ENCODE data around the gene TMEM213. TPM values are rescaled to one million over a fixed set of nuclear protein-coding genes. Genes with fewer than 3 reads are reported as not detected.

The TMEM213 gene
- total and polyA plus RNA-seq, 9 of the 15 experiments (the other 6 are each of a cell fraction or from before 2014, with no cell fraction given), result not detected

DNA sequence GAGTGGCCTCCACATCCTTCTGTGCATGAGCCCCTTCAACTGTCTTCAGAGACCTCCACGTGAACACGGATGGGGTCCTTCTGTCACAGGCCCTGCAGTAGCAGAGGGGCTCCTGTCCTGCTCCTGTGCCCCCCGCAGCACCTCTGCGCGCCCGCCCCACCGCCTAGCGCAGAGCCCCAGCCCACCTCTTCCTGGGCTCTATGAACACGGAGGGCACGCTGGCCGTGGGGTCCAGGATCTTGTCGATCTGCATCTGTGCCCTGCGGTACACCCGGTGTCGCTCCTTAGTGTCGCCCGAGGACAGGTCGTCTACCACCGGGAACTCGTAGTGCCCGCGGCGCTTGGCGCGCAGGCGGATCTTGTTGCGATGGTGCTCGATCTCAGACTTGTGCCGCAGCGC lies 71.6 kb downstream of the TMEM213 start:
- intact Hi-C loops (cut with micrococcal nuclease), result loop anchor here (10.0 kb wide), 1 partner anchor 185 kb away; no protein-coding TSS in a partner anchor
- Histone ChIP-seq H3K9ac (ENCODE audit: insufficient read depth in 1 of 2, low read depth in 2 of 2, low read length in 2 of 2) (no peak overlapping the region; a peak in 1 of 4 replicates), H3K27me3 (ENCODE audit: control insufficient read depth in 2 of 2, insufficient read depth in 2 of 2, low read length in 2 of 2) (peaks cover 41 to 66% of the 10 kb centered on the region in 2 experiments), H3K9me3 (replicated peaks; ENCODE audit: control insufficient read depth, insufficient read depth, low read depth, low read length) (no peaks in the 10 kb centered on the region), H3K9me1 (ENCODE audit: control insufficient read depth, insufficient read depth, low read length) (no peaks in the 10 kb centered on the region), H3K27ac (ENCODE audit: extremely low read depth, low read depth, low read length) (no peak overlapping the region), H3K4me1 (replicated peaks in 1 of 2; ENCODE audit: control insufficient read depth in 2 of 2, insufficient read depth in 2 of 2, low read length in 2 of 2) (peaks cover 3 to 18% of the 10 kb centered on the region in 2 experiments; a peak in 4 of 5 replicates), H3K4me3 (no peak overlapping the region), H2AFZ (ENCODE audit: low read depth, low read length) (no peak overlapping the region), H3K4me2 (ENCODE audit: insufficient read depth, low read length) (no peak overlapping the region), H3K79me2 (ENCODE audit: control insufficient read depth, insufficient read depth, low read length) (no peaks in the 10 kb centered on the region), H3K36me3 (ENCODE audit: control insufficient read depth, insufficient read depth, low read length) (no peaks in the 10 kb centered on the region), H4K20me1 (replicated peaks; ENCODE audit: control insufficient read depth, insufficient read depth, low read length) (no peaks in the 10 kb centered on the region)
- 0 out of 2 replicates have a peak, but pooled peaks have one; percentile 12 for TF ChIP-seq PHB (CRISPR knock-in tag; IDR thresholded peaks at IDR 0.05)
- TF ChIP-seq NONO (IDR thresholded peaks at IDR 0.05; ENCODE audit: low read depth in 2 of 2, low read length in 1 of 2), result no peak
- in situ Hi-C loops (cut with MboI), result no loop called here
- no TSS peak for BruUV-seq (replicated peaks)
- WGBS (ENCODE audit: insufficient coverage, low coverage, missing lambda C conversion rate), result 30% methylated on average over 29 of the region's 30 CpGs
- POLR2A ChIA-PET, result no interaction called here
- DNase-seq (ENCODE audit: extremely low read depth in 1 of 4, low spot score in 3 of 4), result no peak
- no peak for ATAC-seq
- CTCF ChIA-PET (ENCODE audit: low intra/inter-chr PET ratio), result no interaction called here
- FAIRE-seq, result no peak

DNA sequence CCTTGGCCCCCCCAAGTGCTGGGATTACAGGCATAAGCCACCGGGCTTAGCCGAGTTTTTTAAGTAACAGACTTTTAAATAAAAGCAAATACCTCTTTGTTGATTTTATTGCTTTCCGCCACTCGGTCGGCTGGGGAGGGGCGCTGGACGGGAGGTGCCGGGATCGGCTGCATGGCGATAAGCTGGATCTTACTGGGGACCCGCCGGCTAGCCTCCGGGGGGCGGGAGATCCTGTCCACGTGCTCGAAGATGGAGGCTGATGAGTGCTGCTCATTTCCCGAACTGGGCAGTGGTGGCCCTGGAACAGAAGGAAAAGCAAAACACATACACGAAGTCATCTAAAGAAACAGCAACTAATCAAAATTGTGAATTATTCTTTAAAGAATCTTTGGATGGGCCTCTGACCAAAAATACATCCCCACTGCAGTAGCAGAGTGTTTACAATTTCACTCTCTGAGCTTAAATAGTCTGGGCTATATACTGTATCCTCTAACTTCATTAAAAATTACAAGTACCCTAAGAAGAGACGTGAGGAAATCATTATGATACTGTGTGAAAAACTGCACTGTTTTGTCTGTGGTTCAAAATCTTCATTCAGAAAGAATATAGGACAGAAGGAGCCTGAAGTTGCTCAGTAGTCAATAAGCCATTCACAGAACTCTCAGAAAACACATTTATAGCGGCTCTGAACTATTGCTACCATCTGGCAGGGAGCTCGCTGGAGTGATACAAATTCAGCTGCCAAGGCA lies 73.4 kb downstream of the TMEM213 start:
- intact Hi-C loops (cut with micrococcal nuclease) (no loop called here), in situ Hi-C loops (cut with MboI) (no loop called here)
- CTCF ChIA-PET (ENCODE audit: low intra/inter-chr PET ratio), result no interaction called here
- Histone ChIP-seq H4K20me1 (replicated peaks; ENCODE audit: control insufficient read depth, insufficient read depth, low read length) (no peaks in the 10 kb centered on the region), H3K4me1 (replicated peaks in 1 of 2; ENCODE audit: control insufficient read depth in 2 of 2, insufficient read depth in 2 of 2, low read length in 2 of 2) (peaks cover 3 to 18% of the 10 kb centered on the region in 2 experiments; a peak in 4 of 5 replicates), H3K36me3 (ENCODE audit: control insufficient read depth, insufficient read depth, low read length) (no peaks in the 10 kb centered on the region), H3K27ac (ENCODE audit: extremely low read depth, low read depth, low read length) (no peak overlapping the region), H2AFZ (ENCODE audit: low read depth, low read length) (peak overlapping the region; percentile 57), H3K9me1 (ENCODE audit: control insufficient read depth, insufficient read depth, low read length) (no peaks in the 10 kb centered on the region), H3K9me3 (replicated peaks; ENCODE audit: control insufficient read depth, insufficient read depth, low read depth, low read length) (no peaks in the 10 kb centered on the region), H3K79me2 (ENCODE audit: control insufficient read depth, insufficient read depth, low read length) (no peaks in the 10 kb centered on the region), H3K4me3 (no peak overlapping the region), H3K9ac (ENCODE audit: insufficient read depth in 1 of 2, low read depth in 2 of 2, low read length in 2 of 2) (peak overlapping the region in 1 of 2 experiments; percentile 57; a peak in 1 of 4 replicates), H3K27me3 (ENCODE audit: control insufficient read depth in 2 of 2, insufficient read depth in 2 of 2, low read length in 2 of 2) (peaks cover 37 to 69% of the 10 kb centered on the region in 2 experiments), H3K4me2 (ENCODE audit: insufficient read depth, low read length) (peak overlapping the region; percentile 54; the same call in 1 of the 2 replicates)
- no peak for FAIRE-seq
- ATAC-seq, result peak; percentile 55
- BruUV-seq (replicated peaks), result no TSS peak
- POLR2A ChIA-PET, result interaction anchor here (0.6 to 2.0 kb wide), 4 partner anchors 15 to 90 kb away, joined by 3 to 5 read pairs (median 4); no protein-coding TSS in a partner anchor
- peak; percentile 49 to 61 (median 54) for DNase-seq (ENCODE audit: extremely low read depth in 1 of 4, low spot score in 3 of 4)
- WGBS (ENCODE audit: insufficient coverage, low coverage, missing lambda C conversion rate), result 4% methylated on average over 21 of the region's 21 CpGs
- TF ChIP-seq, protein P1, sequence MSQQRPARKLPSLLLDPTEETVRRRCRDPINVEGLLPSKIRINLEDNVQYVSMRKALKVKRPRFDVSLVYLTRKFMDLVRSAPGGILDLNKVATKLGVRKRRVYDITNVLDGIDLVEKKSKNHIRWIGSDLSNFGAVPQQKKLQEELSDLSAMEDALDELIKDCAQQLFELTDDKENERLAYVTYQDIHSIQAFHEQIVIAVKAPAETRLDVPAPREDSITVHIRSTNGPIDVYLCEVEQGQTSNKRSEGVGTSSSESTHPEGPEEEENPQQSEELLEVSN (IDR thresholded peaks at IDR 0.05; ENCODE audit: borderline replicate concordance in 1 of 2, extremely low read depth in 1 of 2, insufficient read depth in 1 of 2, insufficient read length in 1 of 2, low read depth in 1 of 2, low read length in 1 of 2, poor library complexity in 1 of 2, severe bottlenecking in 1 of 2), result peak; percentile 84 to 89
- TF ChIP-seq, protein P2, sequence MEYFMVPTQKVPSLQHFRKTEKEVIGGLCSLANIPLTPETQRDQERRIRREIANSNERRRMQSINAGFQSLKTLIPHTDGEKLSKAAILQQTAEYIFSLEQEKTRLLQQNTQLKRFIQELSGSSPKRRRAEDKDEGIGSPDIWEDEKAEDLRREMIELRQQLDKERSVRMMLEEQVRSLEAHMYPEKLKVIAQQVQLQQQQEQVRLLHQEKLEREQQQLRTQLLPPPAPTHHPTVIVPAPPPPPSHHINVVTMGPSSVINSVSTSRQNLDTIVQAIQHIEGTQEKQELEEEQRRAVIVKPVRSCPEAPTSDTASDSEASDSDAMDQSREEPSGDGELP (CRISPR knock-in tag; IDR thresholded peaks at IDR 0.05; ENCODE audit: borderline replicate concordance), result peak; percentile 42; the same call in 1 of the 2 replicates
- TF ChIP-seq RAD51 (IDR thresholded peaks at IDR 0.05; ENCODE audit: borderline replicate concordance, low read depth) (peak; percentile 9; the same call in 1 of the 2 replicates), NR4A1 (CRISPR knock-in tag; IDR thresholded peaks at IDR 0.05) (no peak), NR4A1 (tag; IDR thresholded peaks at IDR 0.05) (0 out of 2 replicates have a peak, but pooled peaks have one; percentile 66), MYC (IDR thresholded peaks at IDR 0.05; ENCODE audit: low read depth, low read length) (0 out of 2 replicates have a peak, but pooled peaks have one; percentile 52), MYC (CRISPR knock-in tag; IDR thresholded peaks at IDR 0.05; ENCODE audit: borderline replicate concordance, low read depth) (0 out of 2 replicates have a peak, but pooled peaks have one; percentile 26)
- TF ChIP-seq, protein P3, sequence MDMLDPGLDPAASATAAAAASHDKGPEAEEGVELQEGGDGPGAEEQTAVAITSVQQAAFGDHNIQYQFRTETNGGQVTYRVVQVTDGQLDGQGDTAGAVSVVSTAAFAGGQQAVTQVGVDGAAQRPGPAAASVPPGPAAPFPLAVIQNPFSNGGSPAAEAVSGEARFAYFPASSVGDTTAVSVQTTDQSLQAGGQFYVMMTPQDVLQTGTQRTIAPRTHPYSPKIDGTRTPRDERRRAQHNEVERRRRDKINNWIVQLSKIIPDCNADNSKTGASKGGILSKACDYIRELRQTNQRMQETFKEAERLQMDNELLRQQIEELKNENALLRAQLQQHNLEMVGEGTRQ (CRISPR knock-in tag; IDR thresholded peaks at IDR 0.05), result peak; percentile 54; the same call in 1 of the 2 replicates
